Fibroblast of lung (primary cell): Measurements from ENCODE around the gene ZNF385A. TPM values are rescaled to one million over a fixed set of nuclear protein-coding genes. Genes with fewer than 3 reads are reported as not detected.

Experiments
- DNase-seq, 2 donors: peaks; one replicate each; pipeline versions ENCODE4 v3.0.0 to v3.0.0-alpha.2; 2010; ENCODE audit warnings: low read depth in 2 of 2
- H2AFZ ChIP-seq: 2 replicates; pipeline ENCODE4 v1.5.1; 2012; ENCODE audit warnings: low read length, control low read depth, inconsistent platforms
- H3K27ac ChIP-seq: 2 replicates; pipeline ENCODE4 v1.5.1; 2011; ENCODE audit warnings: low read length, control low read depth; ENCODE audit not compliant: insufficient read depth
- H3K27me3 ChIP-seq: 2 replicates; pipeline ENCODE4 v1.5.1; 2011; ENCODE audit warnings: mild to moderate bottlenecking, low read length; ENCODE audit not compliant: control insufficient read depth, insufficient read depth
- H3K36me3 ChIP-seq: 2 replicates; pipeline ENCODE4 v1.5.1; 2011; ENCODE audit warnings: low read length; ENCODE audit not compliant: control insufficient read depth, insufficient read depth
- H3K4me1 ChIP-seq: 2 replicates; pipeline ENCODE4 v1.5.1; 2011; ENCODE audit warnings: low read length; ENCODE audit not compliant: control insufficient read depth, insufficient read depth; ENCODE audit errors: extremely low read depth
- H3K4me2 ChIP-seq: 2 replicates; pipeline ENCODE4 v1.5.1; 2011; ENCODE audit warnings: low read length, control low read depth; ENCODE audit not compliant: insufficient read depth; ENCODE audit errors: extremely low read depth
- H3K4me3 ChIP-seq, 4 experiments: fragments of 200-600 bp in 1 of 4; sonication (generic) in 1 of 4; replicated peaks in 1 of 4; 2 replicates each; pipeline ENCODE4 v1.5.1; 2011 to 2016; ENCODE audit warnings: low read length in 4 of 4, low read depth in 3 of 4, mild to moderate bottlenecking in 3 of 4, control low read depth in 2 of 4, inconsistent platforms in 1 of 4, mixed read lengths in 1 of 4; ENCODE audit not compliant: insufficient read depth in 1 of 4; ENCODE audit errors: control extremely low read depth in 1 of 4
- H3K79me2 ChIP-seq: 2 replicates; pipeline ENCODE4 v1.5.1; 2012; ENCODE audit warnings: mild to moderate bottlenecking, low read length, inconsistent platforms; ENCODE audit not compliant: control insufficient read depth, insufficient read depth
- H3K9ac ChIP-seq: 2 replicates; pipeline ENCODE4 v1.5.1; 2011; ENCODE audit warnings: mild to moderate bottlenecking, low read length, control low read depth; ENCODE audit not compliant: insufficient read depth
- H3K9me3 ChIP-seq: 2 replicates; pipeline ENCODE4 v1.5.1; 2012; ENCODE audit warnings: low read depth, low read length; ENCODE audit not compliant: control insufficient read depth, insufficient read depth
- H4K20me1 ChIP-seq: 2 replicates; pipeline ENCODE4 v1.5.1; 2011; ENCODE audit warnings: low read length; ENCODE audit not compliant: control insufficient read depth, insufficient read depth; ENCODE audit errors: extremely low read depth
- CTCF ChIP-seq, 2 donors: IDR thresholded peaks in 1 of 2; conservative IDR thresholded peaks in 1 of 2; 1 replicate in 1 of 2; 2 replicates in 1 of 2; pipeline ENCODE4 v1.5.1; 2011 to 2012; ENCODE audit warnings: low read length in 2 of 2, control low read depth in 1 of 2, inconsistent platforms in 1 of 2, low read depth in 1 of 2, mild to moderate bottlenecking in 1 of 2
- EZH2 ChIP-seq: IDR thresholded peaks from 2 replicates; pipeline ENCODE4 v1.5.1; 2012; ENCODE audit warnings: low read length, control low read depth, mild to moderate bottlenecking; ENCODE audit errors: missing control alignments
- polyA plus RNA-seq, 2 donors: library from polyadenylated mRNA; depleted of rRNA in 1 of 2; stranded (reverse) in 1 of 2; unstranded in 1 of 2; fragments of >200 nt; gene quantifications; 2 replicates each; pipeline ENCODE4 v1.2.1, GENCODE V29; 2011 to 2012; ENCODE audit warnings: missing spikeins in 1 of 2
- total RNA-seq: library from RNA; depleted of rRNA; stranded (reverse); fragments of >200 nt; gene quantifications from 2 replicates; pipeline ENCODE4 v1.2.1, GENCODE V29; 2014

The ZNF385A gene
- total and polyA plus RNA-seq, 2 donors (not counting 1 experiment from before 2014, with no cell fraction given): 0.69 to 3.3 TPM

GRCh38 chr12:54416687-54417603 is 32.4 kb upstream of the ZNF385A start:
- Histone ChIP-seq H3K79me2 (peaks cover 73% of the 10 kb centered on the region), H3K36me3 (peaks cover 3% of the 10 kb centered on the region), H3K4me3 (peak overlapping the region; percentile 80 to 97 (median 89)), H3K9ac (peak overlapping the region; percentile 26), H3K9me3 (no peaks in the 10 kb centered on the region), H3K4me2 (peak overlapping the region; percentile 88), H3K27ac (peak overlapping the region; percentile 85), H4K20me1 (no peaks in the 10 kb centered on the region), H3K4me1 (peaks cover 48% of the 10 kb centered on the region), H2AFZ (no peak overlapping the region), H3K27me3 (no peaks in the 10 kb centered on the region)
- DNase-seq: peak in 1 of 2 donors; percentile 57
- TF ChIP-seq CTCF (conservative IDR thresholded peaks at IDR 0.05 in 1 of 2, IDR thresholded peaks at IDR 0.05 in 1 of 2; ENCODE audit: low read depth in 1 of 2, low read length in 2 of 2): no peak
- no peak for TF ChIP-seq EZH2

- DNase-seq: no peak
- Histone ChIP-seq H4K20me1 (no peaks in the 10 kb centered on the region), H3K4me2 (peak overlapping the region; percentile 70), H2AFZ (no peak overlapping the region), H3K27me3 (no peaks in the 10 kb centered on the region), H3K4me3 (peak overlapping the region in 2 of 4 experiments; percentile 27 to 33), H3K79me2 (peaks cover 83% of the 10 kb centered on the region), H3K4me1 (peaks cover 46% of the 10 kb centered on the region), H3K27ac (no peak overlapping the region), H3K36me3 (peaks cover 3% of the 10 kb centered on the region), H3K9ac (no peak overlapping the region), H3K9me3 (no peaks in the 10 kb centered on the region)
- TF ChIP-seq EZH2 (no peak), CTCF (conservative IDR thresholded peaks at IDR 0.05 in 1 of 2, IDR thresholded peaks at IDR 0.05 in 1 of 2; ENCODE audit: low read depth in 1 of 2, low read length in 2 of 2) (no peak)
Observed at GRCh38 chr12:54415221-54415929, 30.8 kb upstream of the ZNF385A start.
